Thymus (tissue), 14 donors: Measurements from ENCODE around the gene MATN1. TPM values are rescaled to one million over a fixed set of nuclear protein-coding genes. Genes with fewer than 3 reads are reported as not detected.
"Not testable (repeated sequence)": the region's sequence is repeated elsewhere in the genome, so short reads cannot be mapped to it uniquely, and the experiment has no call there.

Experiments used
- DNase-seq, 9 donors: peaks; one replicate each; pipeline ENCODE4 v3.0.0-alpha.2; 2013; ENCODE audit warnings: low spot score in 9 of 9, low read depth in 6 of 9, missing footprints in 1 of 9
- H3K27ac ChIP-seq, 2 donors: one replicate each; pipeline ENCODE4 v1.5.1; 2013; ENCODE audit warnings: control low read depth in 1 of 2, low read depth in 1 of 2, low read length in 1 of 2, mild to moderate bottlenecking in 1 of 2, moderate library complexity in 1 of 2
- H3K27me3 ChIP-seq, 2 donors: one replicate each; pipeline ENCODE4 v1.5.1; 2013; ENCODE audit warnings: low read length in 1 of 2; ENCODE audit not compliant: control insufficient read depth in 2 of 2, insufficient read depth in 1 of 2
- H3K36me3 ChIP-seq, 2 donors: one replicate each; pipeline ENCODE4 v1.5.1; 2013; ENCODE audit warnings: low read length in 1 of 2, mild to moderate bottlenecking in 1 of 2, moderate library complexity in 1 of 2; ENCODE audit not compliant: control insufficient read depth in 2 of 2, insufficient read depth in 2 of 2
- H3K4me1 ChIP-seq, 2 donors: one replicate each; pipeline ENCODE4 v1.5.1; 2013; ENCODE audit warnings: low read length in 2 of 2; ENCODE audit not compliant: control insufficient read depth in 2 of 2, insufficient read depth in 2 of 2
- H3K4me3 ChIP-seq, 2 donors: one replicate each; pipeline ENCODE4 v1.5.1; 2013; ENCODE audit warnings: low read length in 2 of 2, control low read depth in 1 of 2, mild to moderate bottlenecking in 1 of 2
- H3K9me3 ChIP-seq, 2 donors: one replicate each; pipeline ENCODE4 v1.5.1; 2013; ENCODE audit warnings: low read length in 1 of 2, mild to moderate bottlenecking in 1 of 2; ENCODE audit not compliant: control insufficient read depth in 2 of 2, insufficient read depth in 1 of 2
- WGBS: extraction: QIAGEN DNeasy Blood & Tissue Kit; methylation state at CpG from one replicate; pipeline ENCODE4 v1.1.7; 2013; 5-methylcytosine and 5-hydroxymethylcytosine counted together
- long read RNA-seq, 10 donors: transcript quantifications; one replicate each; lab custom pipeline, GENCODE V29; 2026
- polyA plus RNA-seq: library from polyadenylated mRNA; stranded (reverse); fragments of 200-250 nt; gene quantifications from one replicate; pipeline ENCODE4 v1.2.3, GENCODE V29; 2013
- total RNA-seq: library from RNA; stranded (reverse); fragments of 120-200 nt; gene quantifications from one replicate; pipeline ENCODE4 v1.2.4, GENCODE V29; 2013
- donor health status: healthy.

MATN1 gene
- 0.14 TPM for total RNA-seq
- 0.27 TPM for polyA plus RNA-seq
- long read RNA-seq, donor 1 = 0 reads
- long read RNA-seq, donor 2 = 0 reads
- long read RNA-seq, donor 3 = 0 reads
- long read RNA-seq, donor 4 = 0 reads
- long read RNA-seq, donor 5 = 0 reads
- long read RNA-seq, donor 6 = 0 reads
- long read RNA-seq, donor 7 = 0 reads
- long read RNA-seq, donor 8 = 0 reads
- long read RNA-seq, donor 9 = 0 reads
- long read RNA-seq, donor 10 = 0 reads

- Histone ChIP-seq H3K27ac (no peak within 1 kb of the TSS), H3K36me3 (no peaks in the 10 kb centered on the region), H3K9me3 (no peaks in the 10 kb centered on the region), H3K27me3 (no peaks in the 10 kb centered on the region), H3K4me1 (peaks cover 2 to 14% of the 10 kb centered on the region in 2 donors), H3K4me3 (no peak within 1 kb of the TSS)
- WGBS = 91% methylated on average over 14 of the region's 14 CpGs
- no peak for DNase-seq
These were observed at the start of gene MATN1 for GRCh38 chr1:30723331-30723755. MATN1 (minus strand) TSS chr1:30723585; CDS start chr1:30723551, 34 bp downstream.

- Histone ChIP-seq H3K4me1 (peaks cover 1 to 8% of the 10 kb centered on the region in 2 donors), H3K27me3 (peaks cover 0 to 2% of the 10 kb centered on the region in 2 donors), H3K4me3 (no peak overlapping the region), H3K9me3 (no peaks in the 10 kb centered on the region), H3K36me3 (no peaks in the 10 kb centered on the region), H3K27ac (no peak overlapping the region)
- DNase-seq = no peak
- 95% methylated on average over 6 of the region's 6 CpGs for WGBS
These were observed 47.6 kb upstream of the MATN1 start for GRCh38 chr1:30771005-30771404.

- Histone ChIP-seq H3K27ac (no peak overlapping the region), H3K27me3 (peaks cover 0 to 2% of the 10 kb centered on the region in 2 donors), H3K36me3 (no peaks in the 10 kb centered on the region), H3K4me3 (no peak overlapping the region), H3K9me3 (no peaks in the 10 kb centered on the region), H3K4me1 (peaks cover 8 to 17% of the 10 kb centered on the region in 2 donors)
- WGBS = 96% methylated on average over 10 of the region's 10 CpGs
- no peak for DNase-seq
These were observed 46.8 kb upstream of the MATN1 start for GRCh38 chr1:30770150-30770549.

GRCh38 chr1:30768830-30769718 lies 45.7 kb upstream of the MATN1 start:
- Histone ChIP-seq H3K9me3 (no peaks in the 10 kb centered on the region), H3K4me3 (no peak overlapping the region), H3K36me3 (no peaks in the 10 kb centered on the region), H3K27ac (no peak overlapping the region), H3K27me3 (peaks cover 0 to 2% of the 10 kb centered on the region in 2 donors), H3K4me1 (peaks cover 8 to 23% of the 10 kb centered on the region in 2 donors)
- DNase-seq = no peak
- 77% methylated on average over 20 of the region's 20 CpGs for WGBS

- no peak for DNase-seq
- 90% methylated on average over 9 of the region's 9 CpGs for WGBS
These were observed 44.9 kb upstream of the MATN1 start for GRCh38 chr1:30768159-30768829.

GRCh38 chr1:30766948-30767347 lies 43.6 kb upstream of the MATN1 start:
- H3K27me3 ChIP-seq, H3K36me3 ChIP-seq, H3K9me3 ChIP-seq, DNase-seq, H3K27ac ChIP-seq, H3K4me3 ChIP-seq: not testable (repeated sequence)
- peaks cover 17 to 44% of the 10 kb centered on the region in 2 donors for H3K4me1 ChIP-seq
- 96% methylated on average over 8 of the region's 8 CpGs for WGBS

More at GRCh38 chr1:30768159-30768829, 44.9 kb upstream of the MATN1 start:
- no peak overlapping the region for H3K4me3 ChIP-seq
- no peak overlapping the region for H3K27ac ChIP-seq
- H3K27me3 ChIP-seq = peaks cover 0 to 2% of the 10 kb centered on the region in 2 donors
- peaks cover 12 to 30% of the 10 kb centered on the region in 2 donors for H3K4me1 ChIP-seq
- H3K36me3 ChIP-seq = no peaks in the 10 kb centered on the region
- H3K9me3 ChIP-seq = no peaks in the 10 kb centered on the region

- DNase-seq = peak in 1 of 9 donors; percentile 62
- Histone ChIP-seq H3K4me3 (no peak overlapping the region), H3K4me1 (peaks cover 27 to 55% of the 10 kb centered on the region in 2 donors), H3K36me3 (no peaks in the 10 kb centered on the region), H3K27me3 (peaks cover 0 to 2% of the 10 kb centered on the region in 2 donors), H3K9me3 (no peaks in the 10 kb centered on the region), H3K27ac (peak overlapping the region; percentile 8 to 84)
- WGBS = 86% methylated on average over 15 of the region's 15 CpGs
These were observed 42.4 kb upstream of the MATN1 start for GRCh38 chr1:30765556-30766434.

- H3K9me3 ChIP-seq = no peaks in the 10 kb centered on the region
- H3K27ac ChIP-seq = peak overlapping the region in 1 of 2 donors; percentile 84
- H3K4me1 ChIP-seq = peaks cover 35 to 63% of the 10 kb centered on the region in 2 donors
- peaks cover 0 to 2% of the 10 kb centered on the region in 2 donors for H3K27me3 ChIP-seq
- no peak overlapping the region for H3K4me3 ChIP-seq
- no peaks in the 10 kb centered on the region for H3K36me3 ChIP-seq
- 93% methylated on average over 18 of the region's 18 CpGs for WGBS
- DNase-seq = no peak
These were observed 41.7 kb upstream of the MATN1 start for GRCh38 chr1:30764939-30765555.
